Right lobe of liver (tissue), 4 donors: ENCODE results near the gene ERN1.
"Not testable (repeated sequence)": the region's sequence is repeated elsewhere in the genome, so short reads cannot be mapped to it uniquely, and the experiment has no call there.

ENCODE experiments used
- POLR2A ChIP-seq: fragments of 450-650 bp; IDR thresholded peaks from one replicate; pipeline ENCODE4 v1.6.1; 2017; ENCODE audit warnings: antibody characterized with exemption, mild to moderate bottlenecking
- TF ChIP-seq, protein P1 (sequence below), 4 donors: fragments of 200-600 bp in 3 of 4; fragments of 450-650 bp in 1 of 4; IDR thresholded peaks; one replicate each; pipeline versions ENCODE4 v1.5.1 to v1.8.0; 2016 to 2022; ENCODE audit warnings: antibody characterized with exemption in 4 of 4, mild to moderate bottlenecking in 2 of 4
- donor health status: DM: no; HTN: no; CAD: no.
- donor health status: DM: no; HTN: no; CAD: no.
- donor health status: DM: no; HTN: yes; CAD: no.

DNA sequence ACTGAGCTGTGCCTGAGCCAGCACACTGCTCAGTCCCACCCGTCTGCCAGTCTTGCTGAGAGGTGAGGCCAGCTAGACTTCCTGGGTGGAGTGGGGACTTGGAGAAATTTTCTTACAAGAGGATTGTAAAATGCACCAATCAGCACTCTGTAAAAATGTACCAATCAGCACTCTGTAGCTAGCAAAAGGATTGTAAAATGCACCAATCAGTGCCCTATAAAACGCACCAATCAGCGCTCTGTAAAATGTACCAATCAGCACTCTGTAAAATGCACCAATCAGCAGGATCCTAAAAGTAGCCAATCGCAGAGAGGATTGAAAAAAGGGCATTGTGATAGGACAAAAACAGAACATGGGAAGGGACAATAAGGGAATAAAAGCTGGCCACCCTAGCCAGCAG, 49.1 kb upstream of the ERN1 start:
- TF ChIP-seq, protein P1, sequence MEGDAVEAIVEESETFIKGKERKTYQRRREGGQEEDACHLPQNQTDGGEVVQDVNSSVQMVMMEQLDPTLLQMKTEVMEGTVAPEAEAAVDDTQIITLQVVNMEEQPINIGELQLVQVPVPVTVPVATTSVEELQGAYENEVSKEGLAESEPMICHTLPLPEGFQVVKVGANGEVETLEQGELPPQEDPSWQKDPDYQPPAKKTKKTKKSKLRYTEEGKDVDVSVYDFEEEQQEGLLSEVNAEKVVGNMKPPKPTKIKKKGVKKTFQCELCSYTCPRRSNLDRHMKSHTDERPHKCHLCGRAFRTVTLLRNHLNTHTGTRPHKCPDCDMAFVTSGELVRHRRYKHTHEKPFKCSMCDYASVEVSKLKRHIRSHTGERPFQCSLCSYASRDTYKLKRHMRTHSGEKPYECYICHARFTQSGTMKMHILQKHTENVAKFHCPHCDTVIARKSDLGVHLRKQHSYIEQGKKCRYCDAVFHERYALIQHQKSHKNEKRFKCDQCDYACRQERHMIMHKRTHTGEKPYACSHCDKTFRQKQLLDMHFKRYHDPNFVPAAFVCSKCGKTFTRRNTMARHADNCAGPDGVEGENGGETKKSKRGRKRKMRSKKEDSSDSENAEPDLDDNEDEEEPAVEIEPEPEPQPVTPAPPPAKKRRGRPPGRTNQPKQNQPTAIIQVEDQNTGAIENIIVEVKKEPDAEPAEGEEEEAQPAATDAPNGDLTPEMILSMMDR (IDR thresholded peaks at IDR 0.05): not testable (repeated sequence)
- not testable (repeated sequence) for TF ChIP-seq POLR2A
